ENCODE results near the gene FRMD4B.

FRMD4B gene

DNA sequence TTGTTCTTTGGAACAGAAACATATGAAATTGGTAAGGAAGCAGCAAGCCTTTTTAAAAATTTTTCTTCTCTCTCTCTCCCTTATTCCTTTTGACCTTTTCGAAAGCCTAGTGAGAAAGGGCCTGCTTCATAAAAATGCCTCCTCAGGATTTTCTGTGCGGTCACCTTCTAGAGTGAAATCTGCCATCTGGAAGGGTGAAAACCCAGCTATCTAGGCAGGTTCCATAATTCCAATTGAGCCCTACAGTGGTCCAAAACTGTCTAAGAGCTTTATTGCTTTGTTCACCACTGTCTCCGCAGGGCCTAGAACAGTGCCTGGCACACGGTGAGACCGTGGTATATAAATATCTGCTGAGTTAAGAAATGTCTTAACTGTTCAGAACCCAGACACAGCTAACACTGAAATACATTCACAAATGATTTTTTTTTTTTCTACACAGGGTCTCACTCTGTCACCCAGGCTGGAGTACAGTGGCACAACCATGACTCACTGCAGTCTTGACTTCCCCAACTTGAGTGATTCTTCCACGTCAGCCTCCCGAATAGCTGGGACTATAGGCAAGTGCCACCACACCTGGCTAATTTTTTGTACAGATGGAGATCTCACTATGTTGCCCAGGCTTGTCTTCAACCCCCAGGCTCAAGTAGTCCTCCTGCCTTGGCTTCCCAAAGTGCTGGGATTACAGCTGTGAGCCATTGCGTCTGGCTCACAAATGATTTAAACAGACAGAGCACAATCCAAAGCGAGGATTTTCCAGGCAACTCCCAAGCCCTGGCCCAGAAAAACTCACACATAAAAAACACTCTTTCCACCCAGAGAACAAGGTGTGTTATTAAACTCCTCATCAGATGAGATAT, 64.4 kb downstream of the FRMD4B start:
- DNase-seq, result no peak

DNA sequence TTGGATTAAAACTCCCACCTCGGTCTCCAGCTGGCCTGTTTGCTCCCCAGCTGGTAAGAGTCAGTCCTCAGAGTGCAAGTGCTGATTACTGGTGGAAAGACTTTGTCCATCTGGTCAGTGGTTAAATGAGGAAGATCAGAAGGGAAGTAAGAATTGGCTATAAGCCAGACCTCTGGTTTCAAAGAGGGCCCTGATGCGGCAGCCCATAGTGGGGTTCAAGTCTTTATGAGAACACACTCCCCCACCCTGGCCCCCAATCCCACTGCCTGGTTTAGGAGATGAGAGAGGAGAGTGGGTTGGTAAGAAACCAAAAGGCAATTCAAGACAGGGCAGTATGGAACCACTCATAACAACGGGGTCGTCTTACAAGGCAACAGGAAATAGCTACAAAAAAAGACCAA, 65.0 kb downstream of the FRMD4B start:
- DNase-seq, result no peak

DNA sequence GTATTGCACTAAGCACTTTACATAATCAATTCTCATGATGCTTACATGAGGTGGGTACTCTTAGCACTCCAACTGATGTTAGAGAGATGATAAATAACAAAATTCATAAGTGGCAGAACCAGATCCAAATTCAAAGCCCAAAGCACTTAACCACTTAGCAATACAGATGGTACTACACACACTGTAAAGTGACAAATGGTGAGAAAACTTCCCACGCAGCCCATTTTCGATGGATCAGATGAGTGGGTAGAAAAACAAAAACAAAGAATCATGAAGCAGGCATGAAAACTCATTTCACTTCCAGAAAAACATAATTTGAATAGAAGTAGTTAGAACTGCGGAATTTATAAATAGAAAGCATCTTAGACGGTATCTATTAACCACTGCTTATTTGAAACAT, 66.2 kb downstream of the FRMD4B start:
- no peak for DNase-seq

DNA sequence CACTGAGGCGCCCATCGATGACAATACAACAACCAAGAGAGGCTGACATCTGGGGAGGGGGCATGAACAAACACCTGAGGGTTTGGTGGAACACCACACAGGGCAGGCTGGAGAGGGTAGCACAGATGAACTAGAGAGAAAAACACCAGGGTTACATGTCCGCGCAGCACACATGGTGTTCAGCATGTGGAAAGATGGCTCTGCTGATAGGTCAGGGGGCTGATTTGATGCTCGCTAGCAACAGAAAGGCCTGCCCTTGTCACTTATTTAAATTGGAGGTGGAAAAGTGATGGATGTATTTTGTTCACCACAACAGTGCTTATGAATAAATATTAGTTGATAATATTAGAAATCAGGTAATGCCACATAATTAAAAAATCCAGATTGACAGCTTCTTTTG, 67.5 kb downstream of the FRMD4B start:
- no peak for DNase-seq

DNA sequence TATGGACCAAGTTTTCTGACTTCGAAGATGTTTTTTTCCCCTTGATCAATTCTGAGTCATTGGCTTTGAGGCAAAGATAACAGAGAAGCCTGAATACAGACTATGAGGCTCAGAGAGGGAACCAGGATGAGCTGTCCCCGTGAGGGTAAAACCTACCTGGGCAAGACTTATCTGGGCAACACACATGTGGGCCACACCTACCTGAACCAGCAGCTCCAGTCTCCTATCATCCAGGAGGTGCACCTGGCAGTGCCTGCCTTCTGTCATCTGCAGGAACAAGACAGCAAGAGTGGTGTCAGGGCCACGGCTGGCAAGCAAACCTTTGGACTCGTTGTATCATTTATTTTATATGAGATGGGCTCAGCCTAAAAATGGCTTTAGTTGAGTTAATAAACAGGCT, 72.6 kb downstream of the FRMD4B start:
- no peak for DNase-seq

DNA sequence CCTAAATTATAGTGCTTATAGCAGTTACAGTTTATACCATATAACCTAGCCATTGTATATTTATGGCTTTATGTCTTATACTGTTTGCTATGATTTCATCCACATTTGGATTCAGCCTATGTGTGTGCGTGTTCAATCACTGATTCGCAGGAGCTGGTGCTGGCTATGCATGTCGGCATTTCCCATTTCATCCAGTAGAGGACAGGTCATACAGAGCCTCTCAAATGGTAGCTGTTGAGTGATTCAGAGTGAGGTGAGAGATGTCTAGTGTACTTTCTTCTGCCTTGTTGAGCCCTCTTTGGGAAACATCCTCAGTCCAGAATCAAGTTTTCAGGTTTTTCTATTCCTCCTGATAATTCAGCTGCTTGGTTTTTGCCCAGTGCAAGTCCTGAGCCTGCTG, 76.1 kb downstream of the FRMD4B start:
- DNase-seq, result no peak

DNA sequence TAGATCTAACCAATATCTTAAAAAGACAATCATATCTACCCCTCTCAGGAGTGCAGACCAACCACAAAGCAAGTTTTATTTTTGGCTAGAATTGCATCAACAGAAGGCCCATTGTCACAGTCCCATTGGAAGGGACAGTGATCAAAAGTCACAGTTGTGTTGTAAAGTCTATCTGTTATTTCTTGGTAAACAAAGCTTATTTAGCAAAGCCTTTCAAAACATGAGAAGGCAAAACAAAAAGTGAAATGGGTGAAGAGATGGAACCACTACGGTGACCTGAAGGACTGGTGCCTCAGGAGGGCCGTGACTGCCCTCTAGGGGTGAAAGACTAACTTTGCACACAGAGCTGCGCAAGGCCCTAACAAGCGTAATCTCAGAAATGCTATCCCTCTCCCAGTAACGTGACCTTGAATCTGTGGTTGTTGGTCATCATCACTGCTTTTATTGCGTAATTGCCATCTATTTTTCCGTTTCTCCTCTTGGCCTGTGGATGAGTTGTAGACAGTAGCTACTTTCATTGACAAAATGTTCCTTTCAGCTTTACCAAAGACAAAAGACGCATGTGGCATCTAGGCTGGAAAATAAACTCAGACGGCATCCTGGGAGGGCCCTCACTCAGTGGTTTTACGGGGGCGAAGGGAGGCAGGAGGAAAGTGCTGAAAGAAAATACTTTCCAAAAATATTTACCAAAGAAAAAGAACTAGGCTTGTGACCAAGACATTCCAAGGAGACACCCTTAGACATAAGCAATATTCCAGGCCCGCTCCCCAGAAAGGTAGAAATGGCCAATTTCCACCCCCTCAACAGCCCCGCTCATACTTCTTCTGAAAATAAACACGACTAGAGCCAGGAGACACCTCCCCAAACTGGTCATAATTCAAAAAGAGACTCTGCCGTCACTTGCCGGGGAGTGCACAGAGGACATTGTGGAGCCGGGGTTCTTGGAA, 79.4 kb downstream of the FRMD4B start:
- DNase-seq, result peak; percentile 60 to 66

DNA sequence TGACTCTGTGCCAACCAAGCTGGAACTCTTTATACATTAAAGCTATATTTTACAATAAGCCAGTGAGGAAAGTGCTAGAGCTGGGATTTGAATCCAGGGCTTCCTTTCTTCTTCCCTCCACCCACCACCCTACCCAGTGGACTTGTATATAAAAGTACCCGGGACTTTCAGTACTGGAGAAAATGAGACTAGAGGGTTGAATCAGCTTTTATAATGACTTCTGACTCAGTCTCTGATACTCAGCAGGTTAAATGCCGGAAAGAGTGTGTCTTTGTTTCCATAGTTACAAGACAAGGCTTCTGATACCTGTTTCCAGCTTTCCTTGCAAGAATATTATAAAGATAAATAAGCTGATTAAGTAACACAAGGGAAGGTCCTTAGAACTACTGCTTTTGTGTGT, 80.9 kb downstream of the FRMD4B start:
- no peak for DNase-seq

DNA sequence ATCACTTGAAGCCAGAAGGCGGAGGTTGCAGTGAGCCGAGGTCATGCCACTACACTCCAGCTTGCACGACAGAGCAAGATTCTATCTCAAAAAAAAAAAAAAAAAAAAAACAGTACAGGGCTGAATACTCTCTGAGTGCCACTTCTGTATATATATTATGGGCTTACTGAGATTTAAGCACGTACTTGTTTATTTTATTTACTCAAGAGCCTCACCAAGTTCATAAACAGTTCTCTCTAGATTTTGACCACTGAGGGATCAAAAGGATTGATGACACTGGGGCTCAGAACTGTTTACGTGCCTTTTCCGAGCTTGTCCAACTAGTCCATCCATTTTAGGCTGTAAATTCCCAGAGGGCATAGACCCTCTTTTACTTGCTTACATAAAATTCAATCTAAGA, 81.5 kb downstream of the FRMD4B start:
- no peak for DNase-seq

DNA sequence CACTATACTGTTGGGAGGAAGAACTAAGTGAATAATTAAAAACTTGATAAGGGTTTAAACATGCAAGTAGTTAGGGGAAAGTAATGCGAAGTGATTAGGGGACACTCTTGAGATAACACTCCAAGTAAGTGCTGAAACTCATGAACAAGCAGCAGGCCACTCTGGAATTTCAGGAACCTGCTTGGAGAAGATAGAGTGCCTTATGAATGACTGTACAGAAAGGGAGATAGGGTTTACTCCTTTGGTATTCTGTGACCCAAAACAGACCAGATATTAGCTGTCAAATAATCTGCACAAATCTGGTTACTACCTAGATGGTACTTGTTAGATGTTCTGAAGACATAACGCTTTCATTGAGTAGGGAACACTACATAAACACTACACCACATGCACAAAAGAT, 85.6 kb downstream of the FRMD4B start:
- no peak for DNase-seq

DNA sequence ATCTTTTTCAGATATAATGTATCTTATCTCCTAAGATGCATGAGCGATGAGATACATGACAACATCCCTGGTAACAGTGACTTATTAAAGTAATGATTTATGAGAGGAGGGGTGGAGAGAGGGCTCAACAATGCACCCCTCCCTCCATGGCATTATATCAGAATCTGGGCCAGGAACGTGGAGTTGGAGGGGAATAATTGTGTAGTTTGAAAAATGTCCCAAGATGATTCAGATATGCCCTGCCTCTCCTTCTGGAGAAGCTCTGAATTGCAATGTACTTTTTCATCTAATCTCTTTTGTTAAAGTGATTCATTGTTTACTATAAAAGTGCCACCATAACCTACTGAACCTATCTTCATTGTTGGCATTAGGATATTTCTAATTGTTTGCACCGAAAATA, 86.5 kb downstream of the FRMD4B start:
- DNase-seq, result no peak

DNA sequence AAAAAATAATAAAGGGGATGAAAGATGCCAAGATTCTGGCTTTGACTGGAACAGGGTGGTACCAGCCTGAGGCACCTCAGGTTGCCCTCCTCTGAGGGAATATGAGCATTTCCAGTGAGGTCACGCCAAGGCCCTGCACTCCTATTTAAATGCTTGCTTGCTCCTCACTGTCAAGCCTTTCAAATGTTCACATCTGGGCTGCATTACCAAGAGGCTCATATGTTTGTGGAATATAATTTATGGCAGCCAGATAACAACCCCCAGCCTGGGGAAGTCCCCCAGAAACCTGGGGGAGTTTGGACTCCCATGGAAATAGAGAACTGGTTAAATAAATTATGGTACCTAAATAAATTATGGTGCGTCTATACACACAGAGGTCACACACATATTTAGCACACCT, 88.4 kb downstream of the FRMD4B start:
- DNase-seq, result no peak

DNA sequence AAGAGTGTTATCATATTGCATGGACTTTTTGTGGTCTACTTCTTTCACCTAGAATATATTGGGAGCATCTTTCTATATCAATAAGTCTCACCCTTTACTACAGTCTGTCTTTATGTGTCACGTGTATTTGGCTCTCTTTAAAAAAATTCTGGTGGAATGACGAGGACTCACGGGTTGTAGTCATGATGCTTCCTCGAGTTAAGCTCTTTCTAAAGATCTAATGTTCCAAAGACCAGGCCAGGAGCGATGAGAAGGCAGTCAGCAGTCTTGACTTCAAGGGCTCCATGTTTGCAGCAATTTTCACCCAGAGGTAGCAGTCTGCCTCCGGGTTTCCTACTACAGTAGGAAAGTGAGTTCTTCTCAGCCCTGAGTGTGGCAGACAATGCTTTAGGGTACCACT, 88.9 kb downstream of the FRMD4B start:
- DNase-seq, result no peak

DNA sequence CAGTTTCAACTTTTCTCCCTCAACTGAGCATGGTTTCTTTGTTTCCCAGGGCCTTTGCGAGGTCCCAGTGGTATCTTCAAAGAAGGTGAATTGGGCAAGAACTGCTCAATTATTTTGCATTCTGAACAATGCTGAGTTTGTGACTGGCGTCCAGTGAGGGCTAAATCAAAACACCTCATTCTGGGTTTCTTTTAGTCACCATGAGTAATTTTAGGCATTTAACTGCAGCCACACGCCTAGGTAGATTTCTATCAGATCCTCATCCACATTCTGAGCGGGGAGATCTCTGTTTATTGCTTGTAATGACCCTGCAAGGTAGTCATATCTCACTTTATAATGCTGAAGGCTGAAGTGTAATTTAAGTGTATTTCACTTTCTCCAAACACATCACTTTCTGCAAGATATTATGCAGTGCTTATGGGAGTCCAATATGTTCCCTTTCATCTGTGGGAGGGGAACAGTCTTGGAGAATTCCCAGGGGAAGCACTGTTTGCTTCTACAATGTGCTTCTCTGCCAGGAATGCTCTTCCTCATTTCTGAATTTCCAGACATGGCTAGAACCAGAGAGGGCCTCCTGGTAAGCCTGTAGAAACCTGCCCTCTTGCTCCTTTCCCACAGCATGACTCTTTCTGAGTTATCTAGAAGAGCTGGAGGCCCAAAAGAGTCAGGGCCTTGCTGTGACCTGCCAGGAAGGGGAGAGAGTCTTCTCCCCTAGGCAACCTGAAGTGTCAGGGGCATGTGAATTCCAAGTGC, 91.7 kb downstream of the FRMD4B start:
- no peak for DNase-seq

DNA sequence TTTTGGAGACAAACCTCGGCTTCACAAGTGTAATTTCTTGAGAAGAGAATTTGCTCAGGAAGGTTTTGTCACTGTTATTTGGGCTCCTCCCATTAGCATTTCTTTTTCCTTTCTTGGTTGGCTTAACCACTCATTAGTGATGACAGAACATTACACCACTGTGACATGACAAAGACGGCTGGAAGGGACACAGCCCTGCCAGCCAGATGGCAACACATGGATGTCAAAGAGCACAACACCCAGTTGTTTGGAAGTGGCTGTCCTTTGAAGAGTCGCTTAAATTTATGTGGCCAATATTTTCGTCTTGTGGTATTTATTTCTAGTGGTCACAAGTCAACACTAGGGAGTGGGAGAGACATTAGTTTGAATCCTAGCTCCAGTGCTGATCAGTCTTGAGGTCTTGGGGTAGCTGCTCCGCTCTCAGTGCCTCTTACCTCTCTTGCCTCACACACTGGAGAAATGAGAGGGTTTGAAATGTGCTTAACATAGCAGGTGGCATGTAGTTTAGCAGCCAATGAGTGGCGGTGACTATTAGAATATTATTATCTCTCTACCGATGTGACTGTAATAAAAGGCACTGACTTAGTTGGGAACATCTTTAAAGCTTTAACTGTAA, 92.8 kb downstream of the FRMD4B start:
- DNase-seq, result no peak

DNA sequence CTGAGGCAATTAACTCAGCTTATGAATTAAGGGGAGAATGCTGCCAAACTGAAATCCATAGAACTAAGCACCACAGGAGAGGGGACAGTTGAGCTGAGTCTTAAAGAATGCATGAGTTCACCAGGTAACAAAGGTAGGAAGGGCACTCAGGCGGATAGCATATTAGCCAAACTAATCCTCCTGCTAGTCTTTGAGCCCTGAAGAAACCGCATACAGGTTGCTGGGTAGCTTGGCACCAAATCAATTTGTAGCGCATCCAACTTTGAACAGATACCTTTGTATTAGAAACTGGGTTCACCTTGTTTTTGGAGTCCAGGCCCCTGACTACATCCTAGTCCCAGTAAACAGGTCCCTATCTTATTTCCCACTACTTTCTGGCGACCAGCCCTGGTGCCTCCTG, 93.7 kb downstream of the FRMD4B start:
- DNase-seq, result no peak

DNA sequence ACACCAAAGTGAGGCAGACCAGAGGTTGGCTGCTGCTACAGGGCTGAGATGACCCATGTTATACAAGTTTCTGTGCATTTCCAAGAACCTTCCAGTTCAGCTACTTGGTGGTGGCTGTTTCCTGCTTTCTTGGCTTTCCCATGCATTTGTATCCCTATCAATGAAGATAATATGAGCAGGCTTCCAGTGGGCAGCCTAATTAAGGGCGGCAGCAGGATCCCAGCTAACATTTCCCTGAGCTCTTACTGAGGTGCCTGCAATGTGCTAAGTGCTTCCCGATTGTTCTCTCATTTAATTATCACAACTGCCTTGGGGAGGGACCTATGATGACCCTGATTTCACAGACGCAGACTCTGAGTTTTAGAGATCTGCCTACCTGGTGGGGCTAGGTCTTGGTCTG, 95.5 kb downstream of the FRMD4B start:
- DNase-seq, result no peak

DNA sequence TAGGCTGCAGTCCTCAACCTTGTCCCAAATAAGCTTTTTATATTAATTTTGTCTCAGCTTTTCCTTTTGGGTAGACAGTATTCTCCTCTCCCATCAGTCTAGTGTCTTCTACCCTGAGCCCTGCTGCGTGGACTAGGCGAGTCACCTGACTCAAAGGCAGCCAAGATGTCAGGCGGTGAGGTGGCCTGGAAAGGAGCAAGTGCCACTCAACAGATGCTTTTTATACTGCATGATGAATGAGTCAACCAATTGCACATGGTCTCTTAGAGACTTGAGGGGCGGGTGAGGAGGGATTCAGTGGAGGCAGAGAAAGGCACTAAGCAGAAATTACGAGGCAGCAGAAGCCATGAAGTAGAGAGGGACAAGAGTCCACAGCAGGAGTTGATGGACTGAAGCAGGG, 95.9 kb downstream of the FRMD4B start:
- DNase-seq, result no peak

DNA sequence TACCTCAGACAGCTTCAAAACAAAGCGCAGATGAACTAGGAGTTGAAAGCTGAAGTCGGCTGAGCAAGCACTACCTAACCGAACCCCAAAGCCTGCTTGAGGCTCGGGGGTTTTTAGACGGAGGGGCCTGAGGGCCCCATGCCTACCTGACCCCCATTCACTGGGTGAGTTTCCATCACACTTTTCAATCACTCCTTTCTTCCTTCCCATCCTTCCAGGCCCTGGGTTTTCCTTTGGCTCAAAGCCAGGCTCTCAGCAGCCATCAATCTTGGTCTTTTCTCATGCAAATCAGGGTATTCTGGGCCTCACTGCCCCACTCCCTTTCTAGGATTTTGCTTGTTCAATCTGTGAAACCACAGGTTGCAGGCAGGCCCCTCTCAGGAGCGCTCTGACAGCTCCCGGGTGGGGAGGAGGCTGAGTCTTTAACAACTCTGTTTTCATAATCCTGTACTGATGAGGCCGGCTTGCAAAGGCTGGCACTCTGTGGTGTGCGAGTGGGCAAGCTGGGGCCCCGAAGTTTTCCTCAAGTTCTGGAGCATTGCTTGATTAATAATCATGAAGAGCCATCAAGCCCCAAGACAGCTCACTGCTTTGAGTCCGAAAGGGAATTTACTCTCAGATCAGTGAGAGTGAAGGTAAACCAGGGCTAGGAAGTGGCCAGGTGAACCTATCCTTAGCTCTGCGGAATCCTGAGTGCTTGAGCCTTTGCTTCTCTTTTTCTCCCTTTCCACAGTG, 97.6 kb downstream of the FRMD4B start:
- DNase-seq, result peak; percentile 38 to 42

DNA sequence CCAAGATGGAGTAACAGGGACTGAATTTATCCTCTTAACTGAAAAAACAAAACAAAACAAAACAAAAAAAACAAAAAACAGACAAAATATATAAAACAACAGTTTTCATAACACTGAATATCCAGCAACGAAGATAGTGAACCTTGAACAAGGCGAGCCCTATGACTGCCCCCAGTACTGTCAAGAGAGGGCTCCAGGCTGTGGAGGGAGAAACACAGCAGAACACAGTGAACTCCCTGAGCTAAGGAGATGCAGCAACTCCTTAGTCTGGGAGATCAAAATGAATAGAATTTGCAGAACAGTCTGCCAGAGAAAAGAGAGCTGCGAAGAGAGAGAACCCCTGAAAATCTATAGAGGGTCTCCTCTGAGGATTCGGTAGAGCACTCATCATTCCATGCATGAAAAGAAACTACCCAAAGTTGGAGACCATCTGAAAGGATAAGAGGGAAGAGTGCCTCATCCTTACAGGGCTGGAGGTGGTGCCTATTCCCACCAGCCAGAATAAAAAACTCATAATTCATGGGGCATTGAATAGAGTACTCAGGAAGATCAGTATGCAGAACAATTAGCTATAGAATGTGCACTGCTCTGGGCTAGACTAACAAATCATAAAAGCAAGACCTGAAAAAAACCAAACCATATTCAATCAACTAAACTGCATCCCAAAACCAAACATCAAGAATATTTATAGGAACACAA, 101.8 kb downstream of the FRMD4B start:
- no peak for DNase-seq

DNA sequence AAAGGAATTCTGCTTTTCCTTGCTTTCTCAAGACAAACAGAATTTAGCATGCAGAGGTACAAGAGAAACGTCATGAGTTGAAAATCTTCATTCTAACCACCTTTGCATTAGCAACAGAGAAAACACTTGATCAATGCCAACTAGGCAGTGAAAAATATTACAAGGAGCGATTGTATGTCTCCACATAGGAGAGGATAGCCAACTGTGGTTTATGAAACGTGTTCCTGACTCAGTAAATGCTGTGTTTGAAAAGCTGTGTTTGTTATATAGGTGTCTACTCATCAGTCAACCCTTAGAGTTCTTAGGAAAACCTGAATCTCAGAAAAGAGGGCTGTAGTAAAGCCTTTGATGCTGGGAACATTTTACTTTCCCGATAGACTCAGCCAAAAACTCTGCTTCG, 102.4 kb downstream of the FRMD4B start:
- DNase-seq, result no peak
